ENCODE results near the gene ASIP. TPM values are rescaled to one million over a fixed set of nuclear protein-coding genes. Genes with fewer than 3 reads are reported as not detected.

ASIP gene
- total and polyA plus RNA-seq, 2 of the 13 experiments (the other 11 are each of a cell fraction or from before 2014, with no cell fraction given): not detected

- FAIRE-seq (no peak), DNase-seq (ENCODE audit: low spot score) (no peak), ATAC-seq (no peak)
- no peak overlapping the region for H2AFZ ChIP-seq (ENCODE audit: low read length)
- peaks cover 18% of the 10 kb centered on the region for H3K4me1 ChIP-seq (ENCODE audit: insufficient read depth, low read length)
- H4K20me1 ChIP-seq (ENCODE audit: insufficient read depth, low read length): peaks cover 38% of the 10 kb centered on the region
- H3K9ac ChIP-seq (ENCODE audit: insufficient read depth, low read depth, low read length): no peak overlapping the region
- in situ Hi-C loops (cut with HindIII; ENCODE audit: extremely low pct_ligation_motif_present, low pct_unique_long_range_greater_than_20kb): no loop called here
- no peaks in the 10 kb centered on the region for H3K9me3 ChIP-seq (ENCODE audit: low read length)
- H3K4me2 ChIP-seq (ENCODE audit: low read depth, low read length): no peak overlapping the region
- no peak overlapping the region for H3K27ac ChIP-seq (ENCODE audit: extremely low read length, insufficient read depth, low read length)
- peaks cover 61 to 81% of the 10 kb centered on the region in 2 experiments for H3K36me3 ChIP-seq (replicated peaks in 1 of 2; ENCODE audit: control insufficient read depth in 1 of 2, insufficient read depth in 2 of 2, low read length in 2 of 2)
- TF ChIP-seq SMARCC2 (IDR thresholded peaks at IDR 0.05) (no peak), ZSCAN30 (CRISPR knock-in tag; IDR thresholded peaks at IDR 0.05) (0 out of 2 replicates have a peak, but pooled peaks have one; percentile 37)
- POLR2A ChIA-PET: no interaction called here
- CTCF ChIA-PET (ENCODE audit: low intra/inter-chr PET ratio, low total read pairs): no interaction called here
- BruUV-seq (replicated peaks): TSS peak; percentile 24
- no peak overlapping the region for H3K4me3 ChIP-seq (replicated peaks in 1 of 3; ENCODE audit: insufficient read depth in 1 of 3, low read depth in 2 of 3, low read length in 3 of 3)
- H3K27me3 ChIP-seq (ENCODE audit: control insufficient read depth in 1 of 2, insufficient read depth in 2 of 2, low read length in 2 of 2): no peaks in the 10 kb centered on the region
- intact Hi-C loops (cut with micrococcal nuclease; ENCODE audit: unreplicated experiment): no loop called here
- H3K79me2 ChIP-seq (ENCODE audit: insufficient read depth, low read length): peaks cover 37% of the 10 kb centered on the region
- WGBS (ENCODE audit: low lambda C conversion rate): 93% methylated on average over 7 of the region's 7 CpGs
Measured at GRCh38 chr20:34293589-34293988, 52.4 kb downstream of the ASIP start.

GRCh38 chr20:34294563-34294962 lies 53.3 kb downstream of the ASIP start:
- no peaks in the 10 kb centered on the region for H3K27me3 ChIP-seq (ENCODE audit: control insufficient read depth in 1 of 2, insufficient read depth in 2 of 2, low read length in 2 of 2)
- H3K4me1 ChIP-seq (ENCODE audit: insufficient read depth, low read length): peaks cover 27% of the 10 kb centered on the region
- in situ Hi-C loops (cut with HindIII; ENCODE audit: extremely low pct_ligation_motif_present, low pct_unique_long_range_greater_than_20kb) (no loop called here), intact Hi-C loops (cut with micrococcal nuclease; ENCODE audit: unreplicated experiment) (no loop called here)
- peaks cover 58 to 76% of the 10 kb centered on the region in 2 experiments for H3K36me3 ChIP-seq (replicated peaks in 1 of 2; ENCODE audit: control insufficient read depth in 1 of 2, insufficient read depth in 2 of 2, low read length in 2 of 2)
- no peak overlapping the region for H3K27ac ChIP-seq (ENCODE audit: extremely low read length, insufficient read depth, low read length)
- H3K9ac ChIP-seq (ENCODE audit: insufficient read depth, low read depth, low read length): no peak overlapping the region
- FAIRE-seq (no peak), ATAC-seq (no peak), DNase-seq (ENCODE audit: low spot score) (no peak)
- H4K20me1 ChIP-seq (ENCODE audit: insufficient read depth, low read length): peaks cover 44% of the 10 kb centered on the region
- H3K4me2 ChIP-seq (ENCODE audit: low read depth, low read length): no peak overlapping the region
- H2AFZ ChIP-seq (ENCODE audit: low read length): no peak overlapping the region
- H3K9me3 ChIP-seq (ENCODE audit: low read length): no peaks in the 10 kb centered on the region
- no TSS peak for BruUV-seq (replicated peaks)
- ChIA-PET POLR2A (no interaction called here), CTCF (ENCODE audit: low intra/inter-chr PET ratio, low total read pairs) (no interaction called here)
- H3K79me2 ChIP-seq (ENCODE audit: insufficient read depth, low read length): peaks cover 44% of the 10 kb centered on the region
- H3K4me3 ChIP-seq (replicated peaks in 1 of 3; ENCODE audit: insufficient read depth in 1 of 3, low read depth in 2 of 3, low read length in 3 of 3): no peak overlapping the region
- 98% methylated on average over 7 of the region's 7 CpGs for WGBS (ENCODE audit: low lambda C conversion rate)
- TF ChIP-seq NPAS2 (CRISPR knock-in tag; IDR thresholded peaks at IDR 0.05; ENCODE audit: borderline replicate concordance) (no peak), ZBTB37 (CRISPR knock-in tag; IDR thresholded peaks at IDR 0.05) (no peak), MLLT10 (CRISPR knock-in tag; IDR thresholded peaks at IDR 0.05) (no peak), ZNF780A (CRISPR knock-in tag; IDR thresholded peaks at IDR 0.05) (no peak)

Measured in HepG2 (cell line).